Measurements from ENCODE around the gene POU2F3.

GRCh38 chr11:120195601-120196320 lies 44.2 kb upstream of the POU2F3 start:
- TF ChIP-seq CTCF (IDR thresholded peaks at IDR 0.05; ENCODE audit: low read length) = no peak
- no peak for TF ChIP-seq EZH2 (optimal IDR thresholded peaks at IDR 0.05; ENCODE audit: low read depth, low read length)
- TF ChIP-seq EZH2phosphoT487 (IDR thresholded peaks at IDR 0.05; ENCODE audit: low read length) = no peak
